DMS114 treated with DMSO at 0.1 percent for 48 hours (cell line): ENCODE data around the gene PFDN6.

Source experiments
- DNase-seq: peaks from one replicate; lab custom pipeline; 2025; ENCODE audit not compliant: unreplicated experiment; lab: John Stamatoyannopoulos, UW

The PFDN6 gene

GRCh38 chr6:33294086-33294823 is 4.9 kb downstream of the PFDN6 start:
- DNase-seq, result no peak

- DNase-seq, result no peak
Measured at GRCh38 chr6:33295621-33296369, 6.4 kb downstream of the PFDN6 start.

- no peak for DNase-seq
Measured at GRCh38 chr6:33296797-33297405, 7.5 kb downstream of the PFDN6 start.

- DNase-seq, result no peak
Measured at GRCh38 chr6:33297406-33297955, 8.1 kb downstream of the PFDN6 start.

GRCh38 chr6:33297956-33298772 is 8.8 kb downstream of the PFDN6 start:
- DNase-seq, result peak; percentile 73

- no peak for DNase-seq
Measured at GRCh38 chr6:33298773-33299236, 9.4 kb downstream of the PFDN6 start, which contains the start of gene RGL2. RGL2 (minus strand) TSS chr6:33298942; CDS start chr6:33298610, 332 bp downstream.

GRCh38 chr6:33299237-33299944 is 10.0 kb downstream of the PFDN6 start:
- DNase-seq, result peak; percentile 93

- DNase-seq, result no peak
Measured at GRCh38 chr6:33301877-33302276, 12.5 kb downstream of the PFDN6 start.

GRCh38 chr6:33304216-33304615 is 14.8 kb downstream of the PFDN6 start:
- no peak for DNase-seq

- no peak for DNase-seq
Measured at GRCh38 chr6:33305052-33305451, 15.7 kb downstream of the PFDN6 start.

- DNase-seq, result no peak
Measured at GRCh38 chr6:33306356-33306755, 17.0 kb downstream of the PFDN6 start.

- DNase-seq, result peak; percentile 78
Measured at GRCh38 chr6:33312361-33313104, 23.1 kb downstream of the PFDN6 start.

GRCh38 chr6:33313105-33313708 is 23.8 kb downstream of the PFDN6 start:
- DNase-seq, result no peak

GRCh38 chr6:33313709-33314514 is 24.5 kb downstream of the PFDN6 start, which contains the start of gene TAPBP:
TAPBP (minus strand) TSS chr6:33314078; CDS start chr6:33314041, 37 bp downstream.
- no peak for DNase-seq

GRCh38 chr6:33314515-33314942 is 25.1 kb downstream of the PFDN6 start:
- peak; percentile 43 for DNase-seq

- DNase-seq, result peak; percentile 43
Measured at GRCh38 chr6:33314943-33315792, 25.8 kb downstream of the PFDN6 start.
